Measurements from ENCODE around the gene ATP8A2. TPM values are rescaled to one million over a fixed set of nuclear protein-coding genes. Genes with fewer than 3 reads are reported as not detected.

The ATP8A2 gene
- total and polyA plus RNA-seq, 4 donors, result 0.31 to 2.7 (median 1.1) TPM

DNA sequence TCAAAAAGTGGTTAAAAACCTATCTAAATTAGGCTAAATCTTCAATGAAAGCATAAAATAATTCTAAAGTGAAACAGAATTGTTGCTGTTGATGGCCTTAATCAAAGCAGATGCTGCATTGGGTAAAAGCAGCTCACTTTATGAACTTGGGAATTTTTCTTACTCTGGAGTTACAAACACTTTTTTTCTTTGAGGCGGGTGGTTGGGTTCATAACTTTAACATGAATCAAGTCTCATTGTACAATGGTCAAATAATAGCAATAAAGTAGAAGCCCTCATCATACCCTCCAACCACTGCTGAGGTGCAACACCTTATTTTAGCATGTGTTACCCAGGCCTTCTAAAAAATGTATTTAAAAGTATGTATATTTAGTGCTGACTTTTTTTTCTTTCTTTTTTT lies 41.2 kb upstream of the ATP8A2 start:
- 90 to 96% methylated on average over 1 of the region's 1 CpG for WGBS, 2 donors
- H3K36me3 ChIP-seq (ENCODE audit: control insufficient read depth in 4 of 4, insufficient read depth in 4 of 4, low read length in 4 of 4), result peaks cover 9 to 48% (median 36%) of the 10 kb centered on the region in 4 donors
- H3K9me3 ChIP-seq (ENCODE audit: control insufficient read depth in 4 of 4, insufficient read depth in 3 of 4, low read length in 3 of 4), result no peaks in the 10 kb centered on the region
- H3K27me3 ChIP-seq (ENCODE audit: control insufficient read depth in 3 of 3, insufficient read depth in 3 of 3, low read length in 2 of 3), result no peaks in the 10 kb centered on the region
- no peak overlapping the region for H3K9ac ChIP-seq (ENCODE audit: insufficient read depth in 1 of 2, low read length in 2 of 2)
- DNase-seq (no peak), ATAC-seq (ENCODE audit: insufficient read depth, low FRiP score) (no peak)
- H3K4me3 ChIP-seq, result no peak overlapping the region
- TF ChIP-seq, protein P1, sequence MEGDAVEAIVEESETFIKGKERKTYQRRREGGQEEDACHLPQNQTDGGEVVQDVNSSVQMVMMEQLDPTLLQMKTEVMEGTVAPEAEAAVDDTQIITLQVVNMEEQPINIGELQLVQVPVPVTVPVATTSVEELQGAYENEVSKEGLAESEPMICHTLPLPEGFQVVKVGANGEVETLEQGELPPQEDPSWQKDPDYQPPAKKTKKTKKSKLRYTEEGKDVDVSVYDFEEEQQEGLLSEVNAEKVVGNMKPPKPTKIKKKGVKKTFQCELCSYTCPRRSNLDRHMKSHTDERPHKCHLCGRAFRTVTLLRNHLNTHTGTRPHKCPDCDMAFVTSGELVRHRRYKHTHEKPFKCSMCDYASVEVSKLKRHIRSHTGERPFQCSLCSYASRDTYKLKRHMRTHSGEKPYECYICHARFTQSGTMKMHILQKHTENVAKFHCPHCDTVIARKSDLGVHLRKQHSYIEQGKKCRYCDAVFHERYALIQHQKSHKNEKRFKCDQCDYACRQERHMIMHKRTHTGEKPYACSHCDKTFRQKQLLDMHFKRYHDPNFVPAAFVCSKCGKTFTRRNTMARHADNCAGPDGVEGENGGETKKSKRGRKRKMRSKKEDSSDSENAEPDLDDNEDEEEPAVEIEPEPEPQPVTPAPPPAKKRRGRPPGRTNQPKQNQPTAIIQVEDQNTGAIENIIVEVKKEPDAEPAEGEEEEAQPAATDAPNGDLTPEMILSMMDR (IDR thresholded peaks at IDR 0.05; ENCODE audit: control extremely low read depth, extremely low read depth), result no peak
- H3K4me1 ChIP-seq (ENCODE audit: control insufficient read depth in 5 of 5, insufficient read depth in 5 of 5, low read length in 5 of 5), result no peaks in the 10 kb centered on the region
- no peak overlapping the region for H3K27ac ChIP-seq (ENCODE audit: low read depth in 1 of 2, low read length in 1 of 2)

- no peak overlapping the region for H3K27ac ChIP-seq (ENCODE audit: low read depth in 1 of 2, low read length in 1 of 2)
- no peaks in the 10 kb centered on the region for H3K9me3 ChIP-seq (ENCODE audit: control insufficient read depth in 4 of 4, insufficient read depth in 3 of 4, low read length in 3 of 4)
- H3K27me3 ChIP-seq (ENCODE audit: control insufficient read depth in 3 of 3, insufficient read depth in 3 of 3, low read length in 2 of 3), result no peaks in the 10 kb centered on the region
- H3K4me1 ChIP-seq (ENCODE audit: control insufficient read depth in 5 of 5, insufficient read depth in 5 of 5, low read length in 5 of 5), result no peaks in the 10 kb centered on the region
- DNase-seq, result no peak
- H3K9ac ChIP-seq (ENCODE audit: insufficient read depth in 1 of 2, low read length in 2 of 2), result no peak overlapping the region
- no peak overlapping the region for H3K4me3 ChIP-seq
- no peak for ATAC-seq (ENCODE audit: insufficient read depth, low FRiP score)
- peaks cover 4 to 45% (median 23%) of the 10 kb centered on the region in 4 donors for H3K36me3 ChIP-seq (ENCODE audit: control insufficient read depth in 4 of 4, insufficient read depth in 4 of 4, low read length in 4 of 4)
- WGBS, 2 donors, result 63 to 83% methylated on average over 3 of the region's 3 CpGs
- TF ChIP-seq, protein P1 (IDR thresholded peaks at IDR 0.05; ENCODE audit: control extremely low read depth, extremely low read depth), result no peak
These were observed 35.9 kb upstream of the ATP8A2 start for GRCh38 chr13:25335856-25336255.

GRCh38 chr13:25345576-25345975 lies 26.2 kb upstream of the ATP8A2 start:
- no peak overlapping the region for H3K9ac ChIP-seq (ENCODE audit: insufficient read depth in 1 of 2, low read length in 2 of 2)
- H3K27me3 ChIP-seq (ENCODE audit: control insufficient read depth in 3 of 3, insufficient read depth in 3 of 3, low read length in 2 of 3), result no peaks in the 10 kb centered on the region
- ATAC-seq (ENCODE audit: insufficient read depth, low FRiP score) (no peak), DNase-seq (no peak)
- TF ChIP-seq, protein P1 (IDR thresholded peaks at IDR 0.05; ENCODE audit: control extremely low read depth, extremely low read depth), result no peak
- H3K4me1 ChIP-seq (ENCODE audit: control insufficient read depth in 5 of 5, insufficient read depth in 5 of 5, low read length in 5 of 5), result no peaks in the 10 kb centered on the region
- H3K36me3 ChIP-seq (ENCODE audit: control insufficient read depth in 4 of 4, insufficient read depth in 4 of 4, low read length in 4 of 4), result peaks cover 0 to 4% (median 0%) of the 10 kb centered on the region in 4 donors
- H3K4me3 ChIP-seq, result no peak overlapping the region
- no peak overlapping the region for H3K27ac ChIP-seq (ENCODE audit: low read depth in 1 of 2, low read length in 1 of 2)
- WGBS, 2 donors, result 87 to 97% methylated on average over 2 of the region's 2 CpGs
- no peaks in the 10 kb centered on the region for H3K9me3 ChIP-seq (ENCODE audit: control insufficient read depth in 4 of 4, insufficient read depth in 3 of 4, low read length in 3 of 4)

- Histone ChIP-seq H3K9me3 (ENCODE audit: control insufficient read depth in 4 of 4, insufficient read depth in 3 of 4, low read length in 3 of 4) (no peaks in the 10 kb centered on the region), H3K9ac (ENCODE audit: insufficient read depth in 1 of 2, low read length in 2 of 2) (no peak overlapping the region), H3K27ac (ENCODE audit: low read depth in 1 of 2, low read length in 1 of 2) (no peak overlapping the region), H3K27me3 (ENCODE audit: control insufficient read depth in 3 of 3, insufficient read depth in 3 of 3, low read length in 2 of 3) (no peaks in the 10 kb centered on the region), H3K36me3 (ENCODE audit: control insufficient read depth in 4 of 4, insufficient read depth in 4 of 4, low read length in 4 of 4) (no peaks in the 10 kb centered on the region), H3K4me3 (peak overlapping the region; percentile 8), H3K4me1 (ENCODE audit: control insufficient read depth in 5 of 5, insufficient read depth in 5 of 5, low read length in 5 of 5) (no peaks in the 10 kb centered on the region)
- DNase-seq, result no peak
- ATAC-seq (ENCODE audit: insufficient read depth, low FRiP score), result no peak
- TF ChIP-seq, protein P1 (IDR thresholded peaks at IDR 0.05; ENCODE audit: control extremely low read depth, extremely low read depth), result no peak
- 81 to 83% methylated on average over 2 of the region's 2 CpGs for WGBS, 2 donors
These were observed 24.6 kb upstream of the ATP8A2 start for GRCh38 chr13:25347151-25347550.
